ENCODE measurements around the gene TRMT10B.

Gene TRMT10B

GRCh38 chr9:37811906-37812476, 58.4 kb downstream of the TRMT10B start:
- no peak for TF ChIP-seq ZNF8 (CRISPR knock-in tag; IDR thresholded peaks at IDR 0.05)
- no peak for TF ChIP-seq SNAI2 (CRISPR knock-in tag; IDR thresholded peaks at IDR 0.05)
- TF ChIP-seq TSHZ2 (CRISPR knock-in tag; IDR thresholded peaks at IDR 0.05): no peak

GRCh38 chr9:37812773-37813379, 59.3 kb downstream of the TRMT10B start:
- ATAC-seq: no peak
- TF ChIP-seq PATZ1 (CRISPR knock-in tag; IDR thresholded peaks at IDR 0.05; ENCODE audit: borderline replicate concordance): no peak

More at GRCh38 chr9:37811906-37812476, 58.4 kb downstream of the TRMT10B start:
- no peak for ATAC-seq

- ATAC-seq: no peak
- TF ChIP-seq ZFP30 (CRISPR knock-in tag; IDR thresholded peaks at IDR 0.05) (no peak), POU6F1 (CRISPR knock-in tag; IDR thresholded peaks at IDR 0.05; ENCODE audit: borderline replicate concordance, low read depth) (no peak), ESRRG (CRISPR knock-in tag; IDR thresholded peaks at IDR 0.05) (no peak), ZC3H10 (CRISPR knock-in tag; IDR thresholded peaks at IDR 0.05) (no peak), PATZ1 (CRISPR knock-in tag; IDR thresholded peaks at IDR 0.05; ENCODE audit: borderline replicate concordance) (no peak), CSDC2 (CRISPR knock-in tag; IDR thresholded peaks at IDR 0.05) (no peak), CSRNP3 (CRISPR knock-in tag; IDR thresholded peaks at IDR 0.05) (no peak), ZNF70 (CRISPR knock-in tag; IDR thresholded peaks at IDR 0.05) (no peak), RARB (CRISPR knock-in tag; IDR thresholded peaks at IDR 0.05) (no peak), OSR1 (CRISPR knock-in tag; IDR thresholded peaks at IDR 0.05) (no peak), TOX (CRISPR knock-in tag; IDR thresholded peaks at IDR 0.05; ENCODE audit: borderline replicate concordance) (no peak), ISL1 (CRISPR knock-in tag; IDR thresholded peaks at IDR 0.05) (no peak), ZFP3 (CRISPR knock-in tag; IDR thresholded peaks at IDR 0.05) (no peak), PPARA (CRISPR knock-in tag; IDR thresholded peaks at IDR 0.05; ENCODE audit: borderline replicate concordance) (no peak), ZNF8 (CRISPR knock-in tag; IDR thresholded peaks at IDR 0.05) (no peak), SNAI2 (CRISPR knock-in tag; IDR thresholded peaks at IDR 0.05) (no peak)
Observed at GRCh38 chr9:37818849-37819248, 65.2 kb downstream of the TRMT10B start.

GRCh38 chr9:37820142-37820541, 66.5 kb downstream of the TRMT10B start:
- ATAC-seq: no peak
- TF ChIP-seq ZNF8 (CRISPR knock-in tag; IDR thresholded peaks at IDR 0.05) (no peak), BACH2 (CRISPR knock-in tag; IDR thresholded peaks at IDR 0.05; ENCODE audit: borderline replicate concordance) (no peak), ZNF70 (CRISPR knock-in tag; IDR thresholded peaks at IDR 0.05) (no peak), ESRRG (CRISPR knock-in tag; IDR thresholded peaks at IDR 0.05) (no peak), ISL1 (CRISPR knock-in tag; IDR thresholded peaks at IDR 0.05) (no peak), ZNF565 (CRISPR knock-in tag; conservative IDR thresholded peaks at IDR 0.05; ENCODE audit: low read depth) (no peak), POU6F1 (CRISPR knock-in tag; IDR thresholded peaks at IDR 0.05; ENCODE audit: borderline replicate concordance, low read depth) (no peak), CREB5 (CRISPR knock-in tag; IDR thresholded peaks at IDR 0.05; ENCODE audit: low read depth) (no peak), ARNTL (CRISPR knock-in tag; IDR thresholded peaks at IDR 0.05; ENCODE audit: borderline replicate concordance, low read depth) (no peak), RARB (CRISPR knock-in tag; IDR thresholded peaks at IDR 0.05) (no peak), OSR1 (CRISPR knock-in tag; IDR thresholded peaks at IDR 0.05) (no peak)

Measured in SK-N-SH treated with all-trans-retinoic acid at 6 μM for 48 hours (cell line).